Endodermal cell (in vitro differentiated cells): ENCODE measurements around the gene PSAT1. TPM values are rescaled to one million over a fixed set of nuclear protein-coding genes. Genes with fewer than 3 reads are reported as not detected.

Experiments used
- DNase-seq: peaks from one replicate; pipeline ENCODE4 v3.0.0-alpha.2; 2017
- H3K27ac ChIP-seq: 2 replicates; pipeline ENCODE4 v1.5.1; 2013; ENCODE audit warnings: mild to moderate bottlenecking, low read depth, low read length, moderate library complexity
- H3K27me3 ChIP-seq: 2 replicates; pipeline ENCODE4 v1.6.1; 2013; ENCODE audit warnings: mild to moderate bottlenecking, low read length, moderate library complexity; ENCODE audit not compliant: insufficient read depth, control insufficient read depth, poor library complexity, severe bottlenecking
- H3K36me3 ChIP-seq: 2 replicates; pipeline ENCODE4 v1.7.0; 2013; ENCODE audit warnings: mild to moderate bottlenecking, low read length, moderate library complexity; ENCODE audit not compliant: control insufficient read depth, insufficient read depth
- H3K4me1 ChIP-seq: one replicate; pipeline ENCODE4 v1.7.0; 2013; ENCODE audit warnings: low read length; ENCODE audit not compliant: control insufficient read depth, insufficient read depth
- H3K4me3 ChIP-seq: 2 replicates; pipeline ENCODE4 v1.5.1; 2013; ENCODE audit warnings: mild to moderate bottlenecking, low read length, moderate library complexity
- H3K9ac ChIP-seq: 2 replicates; pipeline ENCODE4 v1.6.1; 2013; ENCODE audit warnings: mild to moderate bottlenecking, low read length, moderate library complexity; ENCODE audit not compliant: poor library complexity, severe bottlenecking; ENCODE audit errors: extremely low read depth
- H3K9me3 ChIP-seq: 2 replicates; pipeline ENCODE4 v1.6.1; 2013; ENCODE audit warnings: mild to moderate bottlenecking, low read length, moderate library complexity; ENCODE audit not compliant: control insufficient read depth
- H3K27ac Mint-ChIP-seq: 2 replicates; pipeline ENCODE4 v1.8.0; 2020; ENCODE audit warnings: mixed read lengths
- H3K27me3 Mint-ChIP-seq: 2 replicates; pipeline ENCODE4 v1.8.0; 2021; ENCODE audit warnings: mild to moderate bottlenecking, mixed read lengths; ENCODE audit not compliant: insufficient read depth
- H3K36me3 Mint-ChIP-seq: 2 replicates; pipeline ENCODE4 v1.8.0; 2020; ENCODE audit warnings: low read depth, mixed read lengths
- H3K4me1 Mint-ChIP-seq: 2 replicates; pipeline ENCODE4 v1.8.0; 2020; ENCODE audit warnings: mixed read lengths
- H3K4me3 Mint-ChIP-seq: 2 replicates; pipeline ENCODE4 v1.8.0; 2020; ENCODE audit warnings: mild to moderate bottlenecking, moderate library complexity, mixed read lengths
- H3K9me3 Mint-ChIP-seq: 2 replicates; pipeline ENCODE4 v1.8.0; 2020; ENCODE audit warnings: mild to moderate bottlenecking, mixed read lengths
- CTCF ChIP-seq: fragments of 200-600 bp; sonication (generic); conservative IDR thresholded peaks from 2 replicates; pipeline ENCODE4 v1.5.0; 2021; ENCODE audit warnings: antibody characterized with exemption, mild to moderate bottlenecking
- WGBS, 2 experiments: methylation state at CpG; one replicate each; pipeline versions ENCODE4 v1.1.5 to v1.1.7; 2013; ENCODE audit warnings: missing lambda C conversion rate in 2 of 2, mixed read lengths in 1 of 2; ENCODE audit not compliant: insufficient coverage in 1 of 2, insufficient read length in 1 of 2; 5-methylcytosine and 5-hydroxymethylcytosine counted together
- total RNA-seq, 2 donors: library from RNA; stranded (reverse); fragmentation: NEBNext Ultra II Directional in 1 of 2; extraction: Animal tissue kit (Norgen Biotek cat#: 25700) in 1 of 2; gene quantifications; 2 replicates in 1 of 2; 3 replicates in 1 of 2; pipeline ENCODE4 v1.2.1, GENCODE V29; 2021

PSAT1 gene
- total RNA-seq, 2 donors from 2014 or later: 64.4 to 75.7 TPM

GRCh38 chr9:78363221-78363620, 66.3 kb downstream of the PSAT1 start:
- no peaks in the 10 kb centered on the region for H3K36me3 Mint-ChIP-seq
- Histone ChIP-seq H3K27me3 (no peaks in the 10 kb centered on the region), H3K36me3 (no peaks in the 10 kb centered on the region), H3K27ac (no peak overlapping the region), H3K4me1 (peaks cover 3% of the 10 kb centered on the region), H3K9ac (no peak overlapping the region), H3K4me3 (no peak overlapping the region), H3K9me3 (no peaks in the 10 kb centered on the region)
- H3K4me1 Mint-ChIP-seq: peaks cover 2% of the 10 kb centered on the region
- H3K9me3 Mint-ChIP-seq: no peaks in the 10 kb centered on the region
- no peak overlapping the region for H3K4me3 Mint-ChIP-seq
- 90 to 100% methylated on average over 3 of the region's 3 CpGs for WGBS, 2 experiments
- no peaks in the 10 kb centered on the region for H3K27me3 Mint-ChIP-seq
- no peak for DNase-seq
- TF ChIP-seq CTCF: no peak
- H3K27ac Mint-ChIP-seq: no peak overlapping the region

- no peak overlapping the region for H3K27ac Mint-ChIP-seq
- TF ChIP-seq CTCF: peak; percentile 76
- H3K4me3 ChIP-seq: no peak overlapping the region
- peaks cover 2% of the 10 kb centered on the region for H3K27me3 ChIP-seq
- no peaks in the 10 kb centered on the region for H3K9me3 ChIP-seq
- H3K36me3 ChIP-seq: no peaks in the 10 kb centered on the region
- DNase-seq: no peak
- no peaks in the 10 kb centered on the region for H3K9me3 Mint-ChIP-seq
- H3K4me1 Mint-ChIP-seq: peaks cover 2% of the 10 kb centered on the region
- H3K27me3 Mint-ChIP-seq: peaks cover 7% of the 10 kb centered on the region
- H3K4me1 ChIP-seq: peaks cover 3% of the 10 kb centered on the region
- no peaks in the 10 kb centered on the region for H3K36me3 Mint-ChIP-seq
- H3K27ac ChIP-seq: no peak overlapping the region
- H3K9ac ChIP-seq: no peak overlapping the region
- WGBS, 2 experiments: 86% methylated on average over 4 of the region's 4 CpGs; no CpG with 5 or more reads in 1 of the 2 experiments
- no peak overlapping the region for H3K4me3 Mint-ChIP-seq
Observed at GRCh38 chr9:78365748-78366697, 69.1 kb downstream of the PSAT1 start.

GRCh38 chr9:78366827-78367226, 69.9 kb downstream of the PSAT1 start:
- no peaks in the 10 kb centered on the region for H3K36me3 ChIP-seq
- H3K27me3 ChIP-seq: peaks cover 9% of the 10 kb centered on the region
- H3K9ac ChIP-seq: no peak overlapping the region
- no peak overlapping the region for H3K27ac Mint-ChIP-seq
- H3K27me3 Mint-ChIP-seq: peaks cover 12% of the 10 kb centered on the region
- H3K9me3 ChIP-seq: no peaks in the 10 kb centered on the region
- no peak for TF ChIP-seq CTCF
- H3K4me3 Mint-ChIP-seq: no peak overlapping the region
- H3K27ac ChIP-seq: no peak overlapping the region
- H3K4me1 ChIP-seq: peaks cover 3% of the 10 kb centered on the region
- DNase-seq: no peak
- H3K4me1 Mint-ChIP-seq: peaks cover 2% of the 10 kb centered on the region
- WGBS, 2 experiments: 84 to 90% methylated on average over 2 to 3 of the region's 3 CpGs
- no peak overlapping the region for H3K4me3 ChIP-seq
- H3K9me3 Mint-ChIP-seq: no peaks in the 10 kb centered on the region
- H3K36me3 Mint-ChIP-seq: no peaks in the 10 kb centered on the region
